ENCODE measurements around the gene AGPAT1. TPM values are rescaled to one million over a fixed set of nuclear protein-coding genes. Genes with fewer than 3 reads are reported as not detected.

AGPAT1 gene
- total RNA-seq (2022; extraction: Qiagen RNA extraction; ENCODE audit: low read depth): 31.2 to 41.0 TPM (median 38.4 TPM) in 5 replicates

GRCh38 chr6:32175711-32176475 is at the start of gene AGPAT1:
Gene AGPAT1 (minus strand): TSS chr6:32176084. CDS start chr6:32171496, 4,588 bp downstream.

GRCh38 chr6:32223258-32224235 is 47.7 kb upstream of the AGPAT1 start, which contains the start of gene NOTCH4:
Gene NOTCH4 (minus strand): TSS chr6:32224067. CDS start chr6:32223928, 139 bp downstream.

GRCh38 chr6:32192608-32193039 is 16.7 kb upstream of the AGPAT1 start, which contains the start of gene GPSM3:
Gene GPSM3 (minus strand): TSS chr6:32192643. CDS start chr6:32192513, 130 bp downstream.

GRCh38 chr6:32190054-32190851 is 14.4 kb upstream of the AGPAT1 start, which contains the start of gene PBX2:
Gene PBX2 (minus strand): TSS chr6:32190202. CDS start chr6:32189915, 287 bp downstream.

GRCh38 chr6:32184084-32184640 is 8.3 kb upstream of the AGPAT1 start, which contains the start of gene AGER:
Gene AGER (minus strand): TSS chr6:32184253. CDS start chr6:32184222, 31 bp downstream.

GRCh38 chr6:32177788-32178546 is 2.1 kb upstream of the AGPAT1 start, which contains the start of gene RNF5:
Gene RNF5 (plus strand): TSS chr6:32178405. CDS start chr6:32178512, 107 bp downstream.

GRCh38 chr6:32164295-32164694 is 11.6 kb downstream of the AGPAT1 start, which contains the start of gene EGFL8:
Gene EGFL8 (plus strand): TSS chr6:32164595. CDS start chr6:32166166, 1,571 bp downstream.

GRCh38 chr6:32153564-32154513 is 22.0 kb downstream of the AGPAT1 start, which contains the start of gene PPT2:
Gene PPT2 (plus strand): TSS chr6:32154141. CDS start chr6:32154595, 454 bp downstream.

GRCh38 chr6:32151863-32152768 is 23.8 kb downstream of the AGPAT1 start, which contains the start of gene PRRT1:
Gene PRRT1 (minus strand): TSS chr6:32151939. CDS start chr6:32151827, 112 bp downstream.

GRCh38 chr6:32127717-32128592 is 47.9 kb downstream of the AGPAT1 start, which contains the start of gene ATF6B:
Gene ATF6B (minus strand): TSS chr6:32128246. CDS start chr6:32128207, 39 bp downstream.

Other genes starting within 250 kb of the AGPAT1 start
- 0.15 to 0.45 TPM (median 0.35 TPM) in 5 replicates for gene C2, start 248.4 kb downstream of the AGPAT1 start, total RNA-seq (2022; extraction: Qiagen RNA extraction; ENCODE audit: low read depth)
- gene CFB, start 230.0 kb downstream of the AGPAT1 start, total RNA-seq (2022; extraction: Qiagen RNA extraction; ENCODE audit: low read depth): 2.0 to 3.3 TPM (median 2.9 TPM) in 5 replicates
- gene NELFE, start 217.1 kb downstream of the AGPAT1 start, total RNA-seq (2022; extraction: Qiagen RNA extraction; ENCODE audit: low read depth): 75.3 to 97.3 TPM (median 88.3 TPM) in 5 replicates
- 19.8 to 25.9 TPM (median 24.7 TPM) in 5 replicates for gene SKIC2, start 216.9 kb downstream of the AGPAT1 start, total RNA-seq (2022; extraction: Qiagen RNA extraction; ENCODE audit: low read depth)
- 11.0 to 14.3 TPM (median 11.9 TPM) in 5 replicates for gene DXO, start 203.9 kb downstream of the AGPAT1 start, total RNA-seq (2022; extraction: Qiagen RNA extraction; ENCODE audit: low read depth)
- gene C4A, start 194.0 kb downstream of the AGPAT1 start, total RNA-seq (2022; extraction: Qiagen RNA extraction; ENCODE audit: low read depth): 0.50 to 1.7 TPM (median 0.99 TPM) in 5 replicates
- gene C4B, start 161.3 kb downstream of the AGPAT1 start, total RNA-seq (2022; extraction: Qiagen RNA extraction; ENCODE audit: low read depth): 0.34 to 1.5 TPM (median 0.57 TPM) in 5 replicates
- not detected in 5 replicates for gene CYP21A2, start 137.7 kb downstream of the AGPAT1 start, total RNA-seq (2022; extraction: Qiagen RNA extraction; ENCODE audit: low read depth)
- gene TNXB, start 66.7 kb downstream of the AGPAT1 start, total RNA-seq (2022; extraction: Qiagen RNA extraction; ENCODE audit: low read depth): 0.54 to 0.95 TPM (median 0.63 TPM) in 5 replicates
- gene ATF6B, start 47.8 kb downstream of the AGPAT1 start, total RNA-seq (2022; extraction: Qiagen RNA extraction; ENCODE audit: low read depth): 24.9 to 35.5 TPM (median 34.2 TPM) in 5 replicates
- gene FKBPL, start 45.8 kb downstream of the AGPAT1 start, total RNA-seq (2022; extraction: Qiagen RNA extraction; ENCODE audit: low read depth): 7.4 to 7.9 TPM (median 7.7 TPM) in 5 replicates
- gene PRRT1, start 24.1 kb downstream of the AGPAT1 start, total RNA-seq (2022; extraction: Qiagen RNA extraction; ENCODE audit: low read depth): 0.59 to 0.97 TPM (median 0.74 TPM) in 5 replicates
- 7.0 to 9.9 TPM (median 8.1 TPM) in 5 replicates for gene PPT2, start 21.9 kb downstream of the AGPAT1 start, total RNA-seq (2022; extraction: Qiagen RNA extraction; ENCODE audit: low read depth)
- gene EGFL8, start 11.5 kb downstream of the AGPAT1 start, total RNA-seq (2022; extraction: Qiagen RNA extraction; ENCODE audit: low read depth): 0.95 to 2.5 TPM (median 2.2 TPM) in 5 replicates
- 33.1 to 49.3 TPM (median 47.7 TPM) in 5 replicates for gene RNF5, start 2.3 kb upstream of the AGPAT1 start, total RNA-seq (2022; extraction: Qiagen RNA extraction; ENCODE audit: low read depth)
- gene AGER, start 8.2 kb upstream of the AGPAT1 start, total RNA-seq (2022; extraction: Qiagen RNA extraction; ENCODE audit: low read depth): 1.4 to 1.9 TPM (median 1.7 TPM) in 5 replicates
- gene PBX2, start 14.1 kb upstream of the AGPAT1 start, total RNA-seq (2022; extraction: Qiagen RNA extraction; ENCODE audit: low read depth): 13.3 to 19.7 TPM (median 17.1 TPM) in 5 replicates
- gene GPSM3, start 16.6 kb upstream of the AGPAT1 start, total RNA-seq (2022; extraction: Qiagen RNA extraction; ENCODE audit: low read depth): 0.26 to 0.58 TPM (median 0.38 TPM) in 5 replicates
- 0.22 to 0.73 TPM (median 0.46 TPM) in 5 replicates for gene NOTCH4, start 48.0 kb upstream of the AGPAT1 start, total RNA-seq (2022; extraction: Qiagen RNA extraction; ENCODE audit: low read depth)
- gene TSBP1, start 195.8 kb upstream of the AGPAT1 start, total RNA-seq (2022; extraction: Qiagen RNA extraction; ENCODE audit: low read depth): not detected in 5 replicates
- gene BTNL2, start 231.1 kb upstream of the AGPAT1 start, total RNA-seq (2022; extraction: Qiagen RNA extraction; ENCODE audit: low read depth): not detected in 5 replicates